H1 (cell line): Measurements from ENCODE around the gene PI4KB. TPM values are rescaled to one million over a fixed set of nuclear protein-coding genes. Genes with fewer than 3 reads are reported as not detected.

ENCODE experiments used
- CTCF ChIA-PET: fragments of 300-600 bp; sonication (Branson Sonifier 250); formaldehyde crosslinking; loops from one replicate; lab custom pipeline; 2021; ENCODE audit not compliant: partially characterized antibody; lab: Charles Lee
- POLR2A ChIA-PET: fragments of 300-600 bp; sonication (Branson Sonifier 250); formaldehyde crosslinking; loops from one replicate; lab custom pipeline; 2021; ENCODE audit warnings: inconsistent platforms; ENCODE audit not compliant: partially characterized antibody; lab: Charles Lee
- DNase-seq, 2 experiments: peaks; one replicate each; pipeline versions ENCODE4 v3.0.0 to v3.0.0-alpha.2; 2010 to 2022; ENCODE audit warnings: low spot score in 2 of 2, low read depth in 1 of 2, mixed read lengths in 1 of 2
- FAIRE-seq: peaks from 2 replicates; lab custom pipeline; 2011; peaks lifted over from hg19 to GRCh38; lab: Jason Lieb, UNC
- H2AFZ ChIP-seq: 2 replicates; pipeline ENCODE4 v1.8.1; 2012; ENCODE audit warnings: low read length, inconsistent platforms
- H2AK5ac ChIP-seq: 2 replicates; pipeline ENCODE4 v1.6.1; 2013; ENCODE audit warnings: low read depth, low read length
- H2BK120ac ChIP-seq: replicated peaks from 2 replicates; pipeline ENCODE3; 2013; ENCODE audit warnings: low read depth, low read length, inconsistent platforms
- H2BK12ac ChIP-seq: 2 replicates; pipeline ENCODE4 v1.6.1; 2013; ENCODE audit warnings: low read depth, low read length
- H2BK15ac ChIP-seq: 2 replicates; pipeline ENCODE4 v1.6.1; 2013; ENCODE audit warnings: low read length
- H2BK20ac ChIP-seq: 2 replicates; pipeline ENCODE4 v1.6.1; 2013; ENCODE audit warnings: low read length
- H2BK5ac ChIP-seq: 2 replicates; pipeline ENCODE4 v1.6.1; 2013; ENCODE audit warnings: low read depth, low read length
- H3K14ac ChIP-seq: 2 replicates; pipeline ENCODE4 v1.6.1; 2013; ENCODE audit warnings: inconsistent platforms; ENCODE audit not compliant: insufficient read length
- H3K18ac ChIP-seq: 2 replicates; pipeline ENCODE4 v1.6.1; 2013; ENCODE audit warnings: low read length; ENCODE audit errors: extremely low read depth
- H3K23ac ChIP-seq: 2 replicates; pipeline ENCODE4 v1.6.1; 2013; ENCODE audit warnings: inconsistent platforms; ENCODE audit not compliant: insufficient read length
- H3K23me2 ChIP-seq: 2 replicates; pipeline ENCODE4 v1.6.1; 2013; ENCODE audit warnings: low read depth, low read length
- H3K27ac ChIP-seq: 2 replicates; pipeline ENCODE4 v1.6.1; 2011; ENCODE audit warnings: low read depth, low read length, inconsistent platforms
- H3K27me3 ChIP-seq, 4 experiments: replicated peaks in 1 of 4; 1 replicate in 1 of 4; 2 replicates in 3 of 4; pipeline versions ENCODE4 v1.6.1 to v1.8.1; 2011 to 2013; ENCODE audit warnings: low read length in 3 of 4, mild to moderate bottlenecking in 3 of 4, inconsistent platforms in 2 of 4, mixed read lengths in 2 of 4, moderate library complexity in 1 of 4; ENCODE audit not compliant: control insufficient read depth in 3 of 4, insufficient read depth in 3 of 4; ENCODE audit errors: extremely low read depth in 1 of 4
- H3K36me3 ChIP-seq, 4 experiments: 2 replicates each; pipeline versions ENCODE4 v1.6.1 to v1.8.1; 2011 to 2013; ENCODE audit warnings: mild to moderate bottlenecking in 4 of 4, low read length in 3 of 4, moderate library complexity in 2 of 4, control low read depth in 1 of 4, inconsistent platforms in 1 of 4; ENCODE audit not compliant: insufficient read depth in 4 of 4, control insufficient read depth in 2 of 4
- H3K4ac ChIP-seq: replicated peaks from 2 replicates; pipeline ENCODE3; 2013; ENCODE audit warnings: low read length, low read depth, mixed read lengths, inconsistent platforms; ENCODE audit not compliant: insufficient read length
- H3K4me1 ChIP-seq, 4 experiments: replicated peaks in 1 of 4; 1 replicate in 1 of 4; 2 replicates in 3 of 4; pipeline versions ENCODE4 v1.6.1 to v1.8.1; 2011 to 2013; ENCODE audit warnings: low read length in 3 of 4, inconsistent platforms in 2 of 4, mixed read lengths in 1 of 4; ENCODE audit not compliant: insufficient read depth in 4 of 4, control insufficient read depth in 3 of 4
- H3K4me2 ChIP-seq, 2 experiments: 2 replicates each; pipeline versions ENCODE4 v1.6.1 to v1.8.1; 2011 to 2013; ENCODE audit warnings: low read depth in 2 of 2, low read length in 2 of 2, control low read depth in 1 of 2, inconsistent platforms in 1 of 2, mild to moderate bottlenecking in 1 of 2; ENCODE audit not compliant: insufficient read depth in 1 of 2
- H3K4me3 ChIP-seq, 4 experiments: fragments of 200-600, 300-600 bp in 1 of 4; sonication (generic), shearing (Covaris generic), sonication (Bioruptor Twin) in 1 of 4; 2 replicates each; pipeline versions ENCODE4 v1.5.1 to v1.8.1; 2011 to 2016; ENCODE audit warnings: low read length in 4 of 4, low read depth in 3 of 4, control low read depth in 2 of 4, inconsistent platforms in 2 of 4, mild to moderate bottlenecking in 2 of 4, mixed read lengths in 1 of 4, moderate library complexity in 1 of 4; ENCODE audit not compliant: insufficient read depth in 2 of 4; ENCODE audit errors: extremely low read depth in 1 of 4
- H3K56ac ChIP-seq: replicated peaks from 2 replicates; pipeline ENCODE3; 2013; ENCODE audit warnings: low read depth, mild to moderate bottlenecking, mixed read lengths, low read length, inconsistent platforms; ENCODE audit not compliant: insufficient read length
- H3K79me1 ChIP-seq: 2 replicates; pipeline ENCODE4 v1.6.1; 2013; ENCODE audit warnings: low read depth, low read length, control low read depth
- H3K79me2 ChIP-seq, 2 experiments: 2 replicates each; pipeline versions ENCODE4 v1.6.1 to v1.8.1; 2012 to 2013; ENCODE audit warnings: low read length in 2 of 2, mild to moderate bottlenecking in 2 of 2, inconsistent platforms in 1 of 2; ENCODE audit not compliant: insufficient read depth in 2 of 2, control insufficient read depth in 1 of 2
- H3K9ac ChIP-seq, 4 experiments: replicated peaks in 1 of 4; 1 replicate in 1 of 4; 2 replicates in 3 of 4; pipeline versions ENCODE4 v1.6.1 to v1.8.1; 2011 to 2013; ENCODE audit warnings: low read depth in 3 of 4, low read length in 3 of 4, control low read depth in 2 of 4, mild to moderate bottlenecking in 2 of 4, moderate library complexity in 2 of 4, inconsistent platforms in 1 of 4; ENCODE audit errors: extremely low read depth in 1 of 4
- H3K9me3 ChIP-seq, 2 experiments: 2 replicates each; pipeline versions ENCODE4 v1.6.1 to v1.8.1; 2012 to 2013; ENCODE audit warnings: mild to moderate bottlenecking in 2 of 2, moderate library complexity in 2 of 2, control low read depth in 1 of 2, inconsistent platforms in 1 of 2, low read depth in 1 of 2, low read length in 1 of 2, mixed read lengths in 1 of 2; ENCODE audit not compliant: insufficient read depth in 2 of 2
- H4K20me1 ChIP-seq, 2 experiments: replicated peaks in 1 of 2; 2 replicates each; pipeline versions ENCODE3 to v1.8.1; 2011 to 2013; ENCODE audit warnings: inconsistent platforms in 2 of 2, low read length in 2 of 2, mild to moderate bottlenecking in 1 of 2; ENCODE audit not compliant: insufficient read depth in 2 of 2, control insufficient read depth in 1 of 2
- H4K5ac ChIP-seq: 2 replicates; pipeline ENCODE4 v1.6.1; 2013; ENCODE audit warnings: low read length, low read depth, mixed read lengths, inconsistent platforms; ENCODE audit not compliant: insufficient read length
- H4K8ac ChIP-seq: 2 replicates; pipeline ENCODE4 v1.8.0; 2013; ENCODE audit warnings: mild to moderate bottlenecking, moderate library complexity, low read length, inconsistent platforms; ENCODE audit not compliant: insufficient read depth; ENCODE audit errors: extremely low read depth
- H4K91ac ChIP-seq: replicated peaks from 2 replicates; pipeline ENCODE3; 2013; ENCODE audit warnings: low read length, mixed read lengths, inconsistent platforms; ENCODE audit not compliant: insufficient read length
- HDAC6 ChIP-seq: IDR thresholded peaks from one replicate; pipeline ENCODE4 v1.7.1; 2012; ENCODE audit warnings: low read depth, mild to moderate bottlenecking, inconsistent platforms, low read length, moderate library complexity
- JUN ChIP-seq: IDR thresholded peaks from 2 replicates; pipeline ENCODE4 v1.6.1; 2011; ENCODE audit warnings: low read depth, mild to moderate bottlenecking, improper control_type of control experiment, low read length
- POLR2AphosphoS5 ChIP-seq: IDR thresholded peaks from 2 replicates; pipeline ENCODE4 v1.6.1; 2011; ENCODE audit warnings: low read depth, low read length
- SIN3A ChIP-seq, 2 experiments: IDR thresholded peaks in 1 of 2; conservative IDR thresholded peaks in 1 of 2; 2 replicates each; pipeline ENCODE4 v1.6.1; 2011 to 2012; ENCODE audit warnings: low read length in 2 of 2, improper control_type of control experiment in 1 of 2, low read depth in 1 of 2, mild to moderate bottlenecking in 1 of 2
- SRF ChIP-seq: IDR thresholded peaks from 2 replicates; pipeline ENCODE4 v1.6.1; 2011; ENCODE audit warnings: mild to moderate bottlenecking, low read depth, low read length, moderate library complexity
- WGBS, 2 experiments: shearing (Covaris generic) in 1 of 2; methylation state at CpG; one replicate each; pipeline versions ENCODE4 v1.1.6 to v1.1.7; 2013 to 2015; ENCODE audit warnings: low lambda C conversion rate in 2 of 2, mixed read lengths in 2 of 2, inconsistent platforms in 1 of 2, low coverage in 1 of 2, missing lambda C conversion rate in 1 of 2; ENCODE audit not compliant: insufficient replicate concordance in 2 of 2, insufficient coverage in 1 of 2, insufficient read length in 1 of 2; ENCODE audit errors: extremely low coverage in 1 of 2, missing lambda C conversion rate in 1 of 2; 5-methylcytosine and 5-hydroxymethylcytosine counted together
- polyA plus RNA-seq, 7 experiments: library from polyadenylated mRNA; depleted of rRNA in 3 of 7; stranded (reverse) in 5 of 7; unstranded in 2 of 7; fragments of >200 nt in 5 of 7; fragments of 200-250 nt in 2 of 7; gene quantifications; 1 replicate in 5 of 7; 2 replicates in 1 of 7; 4 replicates in 1 of 7; pipeline versions ENCODE4 v1.2.1 to v1.2.3, GENCODE V29; 2011 to 2013; ENCODE audit warnings: missing spikeins in 2 of 7, mixed read lengths in 2 of 7
- total RNA-seq: library from RNA; stranded (reverse); fragmentation: NEBNext Ultra II Directional; extraction: Animal tissue kit (Norgen Biotek cat#: 25700); gene quantifications from 2 replicates; pipeline ENCODE4 v1.2.1, GENCODE V29; 2021
- TF ChIP-seq, protein P1 (sequence below): IDR thresholded peaks from 2 replicates; pipeline ENCODE4 v1.6.1; 2012; ENCODE audit warnings: low read length, inconsistent platforms

The PI4KB gene
- total and polyA plus RNA-seq, 2 of the 8 experiments (the other 6 are each of a cell fraction or from before 2014, with no cell fraction given), result 30.1 to 37.1 TPM

DNA sequence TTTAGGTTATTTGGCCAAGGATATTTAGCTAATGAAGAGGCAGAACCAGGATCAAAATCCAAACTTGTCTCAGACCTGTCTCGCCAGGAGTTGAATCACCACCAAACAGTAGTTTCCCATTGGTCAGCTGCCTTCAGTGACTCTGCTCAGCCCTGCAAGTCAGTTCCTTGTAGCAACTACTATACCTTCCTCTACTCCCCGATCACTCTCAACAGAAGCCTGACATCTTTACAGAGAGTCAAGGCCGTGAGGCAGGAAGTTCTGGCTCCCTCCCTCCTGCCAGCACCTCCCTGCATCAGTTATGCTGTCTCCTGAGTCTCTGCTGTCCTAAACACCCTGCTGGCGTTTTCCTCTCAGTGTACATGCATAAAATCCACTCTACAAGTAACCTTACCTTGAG is 59.5 kb downstream of the PI4KB start:
- no peak overlapping the region for H2BK120ac ChIP-seq
- H4K91ac ChIP-seq, result no peak overlapping the region
- no peak overlapping the region for H3K9ac ChIP-seq
- DNase-seq (no peak), FAIRE-seq (no peak)
- H3K4me3 ChIP-seq, result no peak overlapping the region
- H3K36me3 ChIP-seq, result peaks cover 15 to 51% (median 35%) of the 10 kb centered on the region in 4 experiments; a peak in 7 of 8 replicates
- H3K4ac ChIP-seq, result no peak overlapping the region
- peaks cover 2 to 3% of the 10 kb centered on the region in 2 experiments for H4K20me1 ChIP-seq
- no peak overlapping the region for H3K14ac ChIP-seq
- no peaks in the 10 kb centered on the region for H3K9me3 ChIP-seq
- no peak overlapping the region for H2BK20ac ChIP-seq
- H3K27me3 ChIP-seq, result no peaks in the 10 kb centered on the region
- POLR2A ChIA-PET, result interaction anchor here (0.7 to 8.0 kb wide), 3 partner anchors 13 to 34 kb away, joined by 3 to 46 read pairs (median 3); partner anchors contain the start of gene ZNF687
- H2AK5ac ChIP-seq, result no peak overlapping the region
- no peak overlapping the region for H3K23ac ChIP-seq
- no peaks in the 10 kb centered on the region for H3K23me2 ChIP-seq
- H3K4me2 ChIP-seq, result no peak overlapping the region
- H2AFZ ChIP-seq, result no peak overlapping the region
- no peak overlapping the region for H4K8ac ChIP-seq
- no peaks in the 10 kb centered on the region for H3K4me1 ChIP-seq
- CTCF ChIA-PET, result interaction anchor here (1.0 kb wide), 3 partner anchors 11 to 33 kb away, joined by 3 to 5 read pairs (median 3); no protein-coding TSS in a partner anchor
- H3K79me2 ChIP-seq, result no peaks in the 10 kb centered on the region
- no peak overlapping the region for H2BK12ac ChIP-seq
- no peak overlapping the region for H3K27ac ChIP-seq
- no peak overlapping the region for H2BK5ac ChIP-seq
- no peak overlapping the region for H3K18ac ChIP-seq
- H4K5ac ChIP-seq, result no peak overlapping the region
- no peaks in the 10 kb centered on the region for H3K79me1 ChIP-seq
- 97% methylated on average over 4 of the region's 4 CpGs; no CpG with 5 or more reads in 1 of the 2 experiments for WGBS, 2 experiments
- no peak overlapping the region for H3K56ac ChIP-seq
- H2BK15ac ChIP-seq, result no peak overlapping the region
- TF ChIP-seq, protein P1, sequence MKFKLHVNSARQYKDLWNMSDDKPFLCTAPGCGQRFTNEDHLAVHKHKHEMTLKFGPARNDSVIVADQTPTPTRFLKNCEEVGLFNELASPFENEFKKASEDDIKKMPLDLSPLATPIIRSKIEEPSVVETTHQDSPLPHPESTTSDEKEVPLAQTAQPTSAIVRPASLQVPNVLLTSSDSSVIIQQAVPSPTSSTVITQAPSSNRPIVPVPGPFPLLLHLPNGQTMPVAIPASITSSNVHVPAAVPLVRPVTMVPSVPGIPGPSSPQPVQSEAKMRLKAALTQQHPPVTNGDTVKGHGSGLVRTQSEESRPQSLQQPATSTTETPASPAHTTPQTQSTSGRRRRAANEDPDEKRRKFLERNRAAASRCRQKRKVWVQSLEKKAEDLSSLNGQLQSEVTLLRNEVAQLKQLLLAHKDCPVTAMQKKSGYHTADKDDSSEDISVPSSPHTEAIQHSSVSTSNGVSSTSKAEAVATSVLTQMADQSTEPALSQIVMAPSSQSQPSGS, result no peak
- TF ChIP-seq SIN3A (conservative IDR thresholded peaks at IDR 0.05 in 1 of 2, IDR thresholded peaks at IDR 0.05 in 1 of 2; ENCODE audit: low read depth in 1 of 2, low read length in 2 of 2) (no peak), POLR2AphosphoS5 (no peak), HDAC6 (no peak), SRF (no peak), JUN (no peak)
